HepG2 (cell line): ENCODE results near the gene SREBF1. TPM values are rescaled to one million over a fixed set of nuclear protein-coding genes. Genes with fewer than 3 reads are reported as not detected.

Experiments
- ARID2 ChIP-seq: sonication (generic); formaldehyde crosslinking; IDR thresholded peaks from 2 replicates; pipeline ENCODE4 v1.8.1; 2022; ENCODE audit warnings: mild to moderate bottlenecking, missing genetic modification reagents, borderline replicate concordance
- ATAD3A ChIP-seq: sonication (generic); formaldehyde crosslinking; IDR thresholded peaks from 2 replicates; pipeline ENCODE4 v1.4.0; 2020; ENCODE audit warnings: missing genetic modification reagents
- ATF7 ChIP-seq, 2 experiments: fragments of 450-650 bp in 1 of 2; sonication (generic) in 1 of 2; formaldehyde crosslinking in 1 of 2; IDR thresholded peaks; 2 replicates each; pipeline versions ENCODE4 v1.4.0 to v1.6.1; 2016 to 2020; ENCODE audit warnings: antibody characterized with exemption in 1 of 2, mild to moderate bottlenecking in 1 of 2, missing genetic modification reagents in 1 of 2
- BORCS8-MEF2B ChIP-seq: sonication (generic); formaldehyde crosslinking; IDR thresholded peaks from 2 replicates; pipeline ENCODE4 v1.8.0; 2022; ENCODE audit warnings: mild to moderate bottlenecking, missing genetic modification reagents
- CC2D1A ChIP-seq: sonication (generic); formaldehyde crosslinking; IDR thresholded peaks from 2 replicates; pipeline ENCODE4 v1.8.1; 2023; ENCODE audit warnings: mild to moderate bottlenecking, missing genetic modification reagents
- GATAD1 ChIP-seq: IDR thresholded peaks from 2 replicates; pipeline ENCODE4 v1.6.1; 2016; ENCODE audit warnings: missing genetic modification reagents, missing compliant biosample characterization
- HDAC1 ChIP-seq: sonication (generic); formaldehyde crosslinking; IDR thresholded peaks from 2 replicates; pipeline ENCODE4 v1.5.1; 2020; ENCODE audit warnings: mild to moderate bottlenecking, missing genetic modification reagents
- KDM3A ChIP-seq: IDR thresholded peaks from 2 replicates; pipeline ENCODE4 v1.6.1; 2018; ENCODE audit warnings: low read depth, missing compliant biosample characterization
- PATZ1 ChIP-seq: sonication (generic); formaldehyde crosslinking; IDR thresholded peaks from 2 replicates; pipeline ENCODE4 v1.4.0; 2020; ENCODE audit warnings: missing genetic modification reagents
- REL ChIP-seq: sonication (generic); formaldehyde crosslinking; conservative IDR thresholded peaks from 2 replicates; pipeline ENCODE4 v1.8.0; 2022; ENCODE audit warnings: mild to moderate bottlenecking, missing genetic modification reagents, moderate library complexity
- RERE ChIP-seq: IDR thresholded peaks from 2 replicates; pipeline ENCODE4 v1.6.1; 2016; ENCODE audit warnings: low read depth, missing genetic modification reagents, missing compliant biosample characterization
- SNAI1 ChIP-seq: sonication (generic); formaldehyde crosslinking; IDR thresholded peaks from 2 replicates; pipeline ENCODE4 v1.5.0; 2020; ENCODE audit warnings: mild to moderate bottlenecking, missing genetic modification reagents, borderline replicate concordance
- TOE1 ChIP-seq: sonication (generic); formaldehyde crosslinking; IDR thresholded peaks from 2 replicates; pipeline ENCODE4 v1.4.0; 2020; ENCODE audit warnings: mild to moderate bottlenecking, missing genetic modification reagents
- ZBTB26 ChIP-seq: IDR thresholded peaks from 2 replicates; pipeline ENCODE4 v1.6.1; 2016; ENCODE audit warnings: missing compliant biosample characterization, missing genetic modification reagents, borderline replicate concordance
- ZFYVE20 ChIP-seq: sonication (generic); formaldehyde crosslinking; IDR thresholded peaks from 2 replicates; pipeline ENCODE4 v1.8.0; 2023; ENCODE audit warnings: low read depth, mild to moderate bottlenecking, moderate library complexity, missing genetic modification reagents, borderline replicate concordance
- ZIK1 ChIP-seq: sonication (generic); formaldehyde crosslinking; IDR thresholded peaks from 2 replicates; pipeline ENCODE4 v1.5.0; 2020; ENCODE audit warnings: mild to moderate bottlenecking, low read depth, missing genetic modification reagents, borderline replicate concordance
- ZNF260 ChIP-seq: sonication (generic); formaldehyde crosslinking; IDR thresholded peaks from 2 replicates; pipeline ENCODE4 v1.4.0; 2020; ENCODE audit warnings: missing genetic modification reagents, low read depth, mild to moderate bottlenecking, borderline replicate concordance
- ZNF274 ChIP-seq: sonication (generic); formaldehyde crosslinking; IDR thresholded peaks from 2 replicates; pipeline ENCODE4 v1.5.1; 2020; ENCODE audit warnings: mild to moderate bottlenecking, missing genetic modification reagents
- ZNF367 ChIP-seq: sonication (generic); formaldehyde crosslinking; IDR thresholded peaks from 2 replicates; pipeline ENCODE4 v1.4.0; 2020; ENCODE audit warnings: missing genetic modification reagents, borderline replicate concordance
- ZNF550 ChIP-seq: sonication (generic); formaldehyde crosslinking; IDR thresholded peaks from 2 replicates; pipeline ENCODE4 v1.4.0; 2020; ENCODE audit warnings: mild to moderate bottlenecking, missing genetic modification reagents, borderline replicate concordance
- ZNF850 ChIP-seq: sonication (generic); formaldehyde crosslinking; conservative IDR thresholded peaks from 2 replicates; pipeline ENCODE4 v1.9.0; 2021; ENCODE audit warnings: mild to moderate bottlenecking, missing genetic modification reagents
- polyA plus RNA-seq, 8 experiments: library from polyadenylated mRNA; depleted of rRNA in 3 of 8; stranded (reverse) in 7 of 8; unstranded in 1 of 8; fragments of >200 nt; fragmentation: Illumina TruSeq in 4 of 8; extraction: Trizol in 4 of 8; gene quantifications; 2 replicates each; pipeline versions ENCODE4 v1.2.1 to v1.2.3, GENCODE V29; 2011 to 2016; ENCODE audit warnings: low read depth in 4 of 8, missing spikeins in 1 of 8, mixed read lengths in 1 of 8; ENCODE audit not compliant: insufficient read depth in 1 of 8
- total RNA-seq, 5 experiments: library from RNA; depleted of rRNA; stranded (reverse); fragments of >200 nt; fragmentation: Illumina TruSeq; extraction: Trizol; gene quantifications; 2 replicates each; pipeline ENCODE4 v1.2.3, GENCODE V29; 2016; ENCODE audit warnings: low read depth in 1 of 5

Gene SREBF1
- total and polyA plus RNA-seq, 2 of the 13 experiments (the other 11 are each of a cell fraction or from before 2014, with no cell fraction given): 34.3 to 38.0 TPM

GRCh38 chr17:17812211-17813054, 24.4 kb downstream of the SREBF1 start (continued):
- TF ChIP-seq ZIK1 (CRISPR knock-in tag) (no peak), CC2D1A (CRISPR knock-in tag) (no peak), SNAI1 (CRISPR knock-in tag) (no peak), GATAD1 (no peak), ZNF850 (no peak), PATZ1 (CRISPR knock-in tag) (peak; percentile 72), ZNF274 (CRISPR knock-in tag) (no peak), ATAD3A (CRISPR knock-in tag) (no peak), ATF7 (IDR thresholded peaks at IDR 0.05) (no peak), ATF7 (CRISPR knock-in tag; IDR thresholded peaks at IDR 0.05) (no peak), TOE1 (no peak), BORCS8-MEF2B (CRISPR knock-in tag) (peak; percentile 15; the same call in 1 of the 2 replicates), ZFYVE20 (CRISPR knock-in tag) (no peak), ZNF260 (CRISPR knock-in tag) (no peak), RERE (CRISPR knock-in tag) (0 out of 2 replicates have a peak, but pooled peaks have one; percentile 22), REL (CRISPR knock-in tag) (no peak), ZBTB26 (CRISPR knock-in tag) (0 out of 2 replicates have a peak, but pooled peaks have one; percentile 54), ZNF550 (no peak), KDM3A (CRISPR knock-in tag) (peak; percentile 56; the same call in 1 of the 2 replicates), ZNF367 (CRISPR knock-in tag) (no peak), ARID2 (CRISPR knock-in tag) (no peak), HDAC1 (no peak; the same call in 1 of the 2 replicates)
